ENCODE results near the gene UBC.

UBC gene

DNA sequence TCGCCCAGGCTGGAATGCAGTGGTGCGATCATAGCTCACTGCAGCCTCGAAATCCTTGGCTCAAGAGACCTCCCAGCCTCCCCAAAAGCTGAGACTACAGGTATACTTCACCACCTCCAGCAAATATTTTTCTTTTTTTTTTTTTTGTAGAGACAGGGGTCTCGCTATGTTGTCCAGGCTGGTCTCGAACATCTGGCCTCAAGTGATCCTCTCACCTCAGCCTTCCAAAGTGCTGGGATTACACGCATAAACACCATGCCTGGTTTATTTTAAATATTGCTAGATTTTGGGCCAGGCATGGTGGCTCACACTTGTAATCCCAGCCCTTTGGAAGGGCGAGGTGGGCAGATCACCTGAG lies 26.7 kb upstream of the UBC start:
- TF ChIP-seq GATA3 (IDR thresholded peaks at IDR 0.05; ENCODE audit: low read depth, low read length) = no peak
- no peak for TF ChIP-seq GATA2 (IDR thresholded peaks at IDR 0.05; ENCODE audit: low read depth, low read length)

DNA sequence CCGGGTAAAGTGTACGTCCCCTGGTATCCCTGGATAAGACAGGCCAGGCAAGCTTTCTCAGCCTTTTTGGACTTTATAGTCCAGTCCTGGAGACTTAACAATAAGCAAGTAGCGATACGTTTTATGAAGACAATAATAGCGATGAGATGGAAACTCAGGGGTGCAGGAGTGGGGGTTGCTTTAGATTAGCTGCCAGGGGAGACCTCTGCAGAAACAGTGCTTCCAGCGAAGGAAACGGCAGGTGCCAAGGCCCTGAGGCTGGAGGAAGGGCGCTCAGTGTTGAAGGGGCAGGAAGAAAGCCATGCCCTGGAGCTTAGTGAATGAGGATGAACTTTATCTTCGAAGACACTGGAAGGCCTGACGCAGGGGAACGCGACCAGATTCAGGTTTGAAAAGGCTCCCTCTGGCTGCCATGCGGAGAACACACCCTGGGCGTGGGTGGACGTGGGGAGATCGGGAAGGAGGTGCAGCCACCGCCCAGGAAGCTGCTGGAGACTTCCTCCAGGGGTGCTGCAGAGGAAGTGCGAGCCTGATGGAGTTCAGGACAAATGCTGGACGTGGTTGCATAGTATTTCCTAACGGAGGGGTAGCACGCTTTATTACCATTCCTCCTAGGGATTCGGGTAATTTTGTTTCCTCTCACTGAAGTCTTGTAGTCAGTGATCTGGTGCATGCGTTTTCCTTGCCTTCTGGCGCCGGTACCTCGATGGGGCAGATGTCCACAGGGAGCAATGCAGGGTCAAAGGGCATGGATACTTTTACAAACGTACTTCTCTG lies 26.1 kb upstream of the UBC start:
- TF ChIP-seq GATA2 (IDR thresholded peaks at IDR 0.05; ENCODE audit: low read depth, low read length) (no peak), GATA3 (IDR thresholded peaks at IDR 0.05; ENCODE audit: low read depth, low read length) (no peak)

DNA sequence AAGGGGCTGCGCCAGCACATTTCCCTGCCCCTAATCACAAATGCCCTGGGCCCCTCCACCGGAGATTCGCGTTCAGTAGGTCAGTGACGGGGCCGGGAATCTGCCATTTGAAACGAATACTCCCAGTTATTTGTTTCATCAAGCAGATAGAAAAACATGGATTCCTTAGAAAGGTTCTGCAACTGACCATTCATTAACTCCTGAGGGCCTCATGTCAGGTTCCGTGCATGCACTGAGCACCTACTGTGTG lies 25.6 kb upstream of the UBC start:
- TF ChIP-seq GATA3 (IDR thresholded peaks at IDR 0.05; ENCODE audit: low read depth, low read length) (no peak), GATA2 (IDR thresholded peaks at IDR 0.05; ENCODE audit: low read depth, low read length) (no peak)

DNA sequence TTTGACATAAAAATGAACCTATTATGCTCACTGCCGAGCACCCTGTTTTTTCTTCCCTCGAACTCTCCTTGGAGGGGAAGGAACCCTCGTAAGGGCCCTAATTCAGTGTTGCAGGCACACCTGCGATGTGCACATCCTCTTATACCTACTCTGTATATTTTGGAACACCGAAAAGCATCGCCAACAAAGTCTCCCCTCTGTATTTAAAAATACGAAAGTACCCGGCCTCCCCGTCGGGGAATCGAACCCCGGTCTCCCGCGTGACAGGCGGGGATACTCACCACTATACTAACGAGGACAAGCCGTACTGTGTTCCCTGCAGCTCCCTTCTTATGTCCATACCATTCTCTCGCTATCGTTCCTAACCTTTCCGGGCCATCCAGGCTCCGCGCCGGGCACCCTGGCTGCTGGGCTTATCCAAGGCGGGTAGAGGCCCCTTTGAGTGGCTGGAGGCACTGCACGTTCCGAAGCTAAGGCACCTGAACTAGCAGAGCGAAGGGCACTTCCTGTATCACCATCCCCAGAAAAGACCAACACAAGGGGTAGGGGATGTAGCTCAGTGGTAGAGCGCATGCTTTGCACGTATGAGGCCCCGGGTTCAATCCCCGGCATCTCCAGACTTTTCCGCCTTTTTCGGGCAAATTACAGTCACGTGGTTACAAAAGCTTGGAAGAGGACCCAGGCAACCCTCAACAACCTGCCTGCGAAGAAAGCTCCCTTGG lies 25.1 kb upstream of the UBC start:
- TF ChIP-seq GATA3 (IDR thresholded peaks at IDR 0.05; ENCODE audit: low read depth, low read length) = no peak
- TF ChIP-seq GATA2 (IDR thresholded peaks at IDR 0.05; ENCODE audit: low read depth, low read length) = peak; percentile 4; the same call in 1 of the 2 replicates

DNA sequence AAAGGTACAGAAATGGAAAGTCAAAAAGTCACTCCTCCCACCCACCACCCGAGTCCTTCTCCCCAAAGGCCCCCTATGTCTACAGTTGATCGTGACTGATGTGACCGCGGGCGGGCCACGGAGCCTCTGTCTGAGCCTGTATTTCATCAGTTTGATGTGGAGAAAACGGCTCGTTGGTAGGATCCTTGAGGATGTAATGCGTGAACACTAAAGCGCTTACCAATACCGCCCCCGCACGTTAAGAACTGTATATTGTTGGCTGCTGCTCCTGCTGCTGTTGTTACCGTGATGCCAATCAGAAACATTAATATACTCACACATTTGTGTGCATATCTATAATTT lies 24.6 kb upstream of the UBC start:
- TF ChIP-seq GATA3 (IDR thresholded peaks at IDR 0.05; ENCODE audit: low read depth, low read length) (no peak), GATA2 (IDR thresholded peaks at IDR 0.05; ENCODE audit: low read depth, low read length) (no peak)

DNA sequence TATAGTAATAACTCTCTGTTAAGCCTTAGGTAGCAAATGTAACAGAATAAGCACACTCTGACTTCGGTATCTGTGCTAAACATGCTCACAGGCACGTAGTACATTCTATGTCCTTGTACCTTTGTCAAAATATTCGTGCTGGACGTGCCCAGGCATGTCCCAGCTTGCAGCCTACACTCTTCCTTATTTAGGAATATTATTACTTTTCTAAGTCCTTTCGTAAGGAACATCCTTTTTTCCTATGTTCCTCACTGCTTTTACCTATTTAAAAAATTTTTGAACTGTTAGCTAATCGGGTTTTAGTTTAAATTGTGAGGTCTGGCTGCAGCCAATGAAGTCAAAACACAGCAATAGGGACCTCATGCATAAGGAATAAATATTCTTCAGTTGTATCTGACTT lies 24.1 kb upstream of the UBC start:
- TF ChIP-seq GATA3 (IDR thresholded peaks at IDR 0.05; ENCODE audit: low read depth, low read length) (no peak), GATA2 (IDR thresholded peaks at IDR 0.05; ENCODE audit: low read depth, low read length) (no peak)

DNA sequence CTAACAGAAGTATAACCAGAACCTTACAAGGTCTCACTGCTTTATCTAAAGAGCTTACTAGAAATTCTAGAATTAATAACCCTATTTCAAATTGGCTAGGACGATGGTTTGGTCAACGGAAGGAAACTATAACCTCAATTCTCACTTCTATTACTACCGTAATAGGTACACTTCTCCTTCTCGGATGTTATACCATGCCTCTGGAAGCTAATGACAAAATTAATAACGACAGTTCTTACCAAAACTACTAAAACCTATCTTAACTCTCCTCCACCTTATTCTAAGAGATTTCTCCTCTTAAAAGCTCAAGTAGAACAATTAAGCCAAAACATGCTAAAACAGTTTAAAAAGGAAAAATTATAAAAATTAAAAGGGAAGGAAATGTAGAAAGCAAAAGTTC lies 23.7 kb upstream of the UBC start:
- no peak for TF ChIP-seq GATA3 (IDR thresholded peaks at IDR 0.05; ENCODE audit: low read depth, low read length)

DNA sequence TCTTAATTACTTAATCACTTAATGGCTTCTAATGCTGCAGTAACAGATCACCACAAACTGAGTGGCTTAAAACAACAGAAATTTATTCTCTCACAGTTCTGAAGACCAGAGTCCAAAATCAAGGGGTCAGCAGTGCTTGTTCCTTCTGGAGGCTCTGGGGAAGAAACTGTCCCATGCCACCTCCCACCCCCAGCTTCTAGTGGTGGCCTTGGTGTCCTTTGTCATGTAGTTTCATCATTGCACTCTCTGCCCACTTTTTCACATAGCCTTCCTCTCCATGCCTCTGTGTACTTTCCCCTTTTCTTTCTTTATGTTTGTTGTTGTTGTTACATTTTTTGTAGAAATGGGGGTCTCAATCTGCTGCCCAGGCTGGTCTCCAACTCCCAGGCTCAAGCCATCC lies 16.1 kb upstream of the UBC start:
- TF ChIP-seq GATA2 (IDR thresholded peaks at IDR 0.05; ENCODE audit: low read depth, low read length) = no peak
- TF ChIP-seq GATA3 (IDR thresholded peaks at IDR 0.05; ENCODE audit: low read depth, low read length) = no peak

DNA sequence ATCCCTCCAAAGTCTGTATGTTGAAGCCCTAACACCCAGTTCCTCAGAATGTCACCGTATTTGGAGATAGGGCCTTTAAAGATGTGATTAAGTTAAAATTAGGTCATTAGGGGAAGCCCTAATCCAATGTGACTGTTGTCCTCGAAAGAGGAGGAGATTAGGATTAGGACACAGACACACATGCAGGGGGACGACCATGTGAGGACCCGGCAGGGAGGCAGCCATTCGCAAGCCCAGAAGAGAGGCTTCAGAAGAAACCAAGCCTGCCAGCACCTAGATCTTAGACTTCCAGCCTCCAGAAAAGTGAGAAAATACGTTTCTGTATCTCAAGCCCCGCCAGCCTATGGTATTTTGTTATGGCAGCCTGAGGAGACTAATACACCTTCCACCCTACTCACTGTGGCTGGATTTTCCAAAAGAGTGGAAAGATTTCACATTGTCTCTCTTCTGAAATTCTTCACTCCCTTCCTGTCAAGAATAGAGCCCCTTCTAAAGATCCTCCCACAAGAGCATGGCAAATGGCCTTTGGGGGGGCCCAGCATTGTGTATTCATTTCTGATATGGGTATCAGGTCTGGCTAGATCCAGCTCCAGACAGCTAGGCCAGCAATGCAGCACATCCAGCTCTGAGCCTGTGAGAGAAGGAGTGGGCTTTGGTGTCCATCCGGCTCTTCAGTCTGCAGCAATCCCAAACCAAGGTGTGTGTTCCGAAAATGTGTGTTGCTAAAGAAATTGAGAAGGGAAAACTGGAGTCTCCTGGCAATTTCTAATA lies 15.4 kb upstream of the UBC start:
- no peak for TF ChIP-seq GATA3 (IDR thresholded peaks at IDR 0.05; ENCODE audit: low read depth, low read length)
- no peak for TF ChIP-seq GATA2 (IDR thresholded peaks at IDR 0.05; ENCODE audit: low read depth, low read length)

DNA sequence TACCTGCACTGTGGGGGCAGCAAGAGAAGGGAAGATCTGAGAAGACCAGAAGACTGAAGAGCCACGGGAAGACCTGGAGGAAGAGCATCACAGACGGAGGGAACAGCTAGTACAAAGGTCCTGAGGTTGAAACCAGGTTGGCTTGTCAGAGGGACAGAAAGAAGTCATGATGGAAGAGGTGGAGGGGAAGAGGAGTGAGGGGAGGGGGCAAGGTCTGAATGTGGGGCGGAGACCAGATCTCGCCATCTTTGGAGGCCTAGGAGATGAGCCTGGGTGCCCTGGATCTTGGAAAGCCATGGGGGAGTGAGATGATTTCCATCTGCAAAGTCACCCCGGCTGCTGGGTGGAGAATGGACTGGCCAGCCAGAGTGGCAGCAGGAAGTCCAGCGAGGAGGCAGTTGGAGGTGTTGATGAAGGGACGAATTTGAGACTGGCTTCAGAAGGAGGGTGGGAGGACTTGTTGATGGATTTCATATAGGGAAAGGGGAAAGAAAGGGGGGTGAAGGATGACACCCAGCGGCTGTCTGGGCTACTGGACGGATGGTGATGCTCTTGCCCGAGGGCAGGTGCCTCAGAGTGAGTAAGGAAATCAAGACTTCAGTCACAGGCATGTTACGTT lies 14.6 kb upstream of the UBC start:
- TF ChIP-seq GATA3 (IDR thresholded peaks at IDR 0.05; ENCODE audit: low read depth, low read length) (no peak), GATA2 (IDR thresholded peaks at IDR 0.05; ENCODE audit: low read depth, low read length) (no peak)

DNA sequence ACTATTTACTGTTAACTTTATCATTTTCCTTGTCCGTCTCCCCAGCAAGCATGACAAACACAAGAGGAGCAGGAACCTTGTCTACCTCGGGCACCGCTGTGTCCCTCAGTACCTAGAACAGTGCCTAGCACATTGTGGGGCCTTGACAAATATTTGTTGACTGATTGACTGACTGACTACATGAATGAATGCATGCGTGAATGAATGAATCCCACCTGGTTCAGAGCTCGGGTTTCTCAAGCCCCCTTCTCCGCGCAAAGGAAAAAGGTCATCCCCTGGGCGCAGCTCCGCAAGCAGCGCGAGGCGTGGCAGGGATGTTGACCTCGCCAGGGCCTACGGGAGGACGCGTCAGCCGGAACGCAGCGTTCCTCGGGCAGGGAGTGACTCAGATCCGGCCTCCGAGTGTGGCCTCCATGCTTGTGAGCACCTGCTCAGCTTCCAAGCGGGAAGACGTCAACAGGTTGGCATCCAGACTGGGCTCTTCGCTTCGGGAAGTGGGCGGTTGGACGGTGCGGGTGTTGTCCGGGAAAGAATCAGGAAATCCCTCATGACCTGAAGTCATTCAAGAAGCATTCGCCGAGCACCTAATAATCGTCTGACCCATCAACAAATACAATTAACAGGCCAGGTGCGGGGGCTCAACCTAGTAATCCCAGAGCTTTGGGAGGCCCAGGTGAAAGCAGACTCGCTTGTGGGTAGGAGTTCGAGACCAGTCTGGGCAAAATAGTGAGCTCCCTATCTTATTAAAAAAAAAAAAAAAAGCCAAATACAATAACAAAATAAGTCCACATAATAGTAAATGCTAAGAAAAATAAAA lies 13.9 kb upstream of the UBC start:
- TF ChIP-seq GATA2 (IDR thresholded peaks at IDR 0.05; ENCODE audit: low read depth, low read length) (no peak), GATA3 (IDR thresholded peaks at IDR 0.05; ENCODE audit: low read depth, low read length) (no peak)

DNA sequence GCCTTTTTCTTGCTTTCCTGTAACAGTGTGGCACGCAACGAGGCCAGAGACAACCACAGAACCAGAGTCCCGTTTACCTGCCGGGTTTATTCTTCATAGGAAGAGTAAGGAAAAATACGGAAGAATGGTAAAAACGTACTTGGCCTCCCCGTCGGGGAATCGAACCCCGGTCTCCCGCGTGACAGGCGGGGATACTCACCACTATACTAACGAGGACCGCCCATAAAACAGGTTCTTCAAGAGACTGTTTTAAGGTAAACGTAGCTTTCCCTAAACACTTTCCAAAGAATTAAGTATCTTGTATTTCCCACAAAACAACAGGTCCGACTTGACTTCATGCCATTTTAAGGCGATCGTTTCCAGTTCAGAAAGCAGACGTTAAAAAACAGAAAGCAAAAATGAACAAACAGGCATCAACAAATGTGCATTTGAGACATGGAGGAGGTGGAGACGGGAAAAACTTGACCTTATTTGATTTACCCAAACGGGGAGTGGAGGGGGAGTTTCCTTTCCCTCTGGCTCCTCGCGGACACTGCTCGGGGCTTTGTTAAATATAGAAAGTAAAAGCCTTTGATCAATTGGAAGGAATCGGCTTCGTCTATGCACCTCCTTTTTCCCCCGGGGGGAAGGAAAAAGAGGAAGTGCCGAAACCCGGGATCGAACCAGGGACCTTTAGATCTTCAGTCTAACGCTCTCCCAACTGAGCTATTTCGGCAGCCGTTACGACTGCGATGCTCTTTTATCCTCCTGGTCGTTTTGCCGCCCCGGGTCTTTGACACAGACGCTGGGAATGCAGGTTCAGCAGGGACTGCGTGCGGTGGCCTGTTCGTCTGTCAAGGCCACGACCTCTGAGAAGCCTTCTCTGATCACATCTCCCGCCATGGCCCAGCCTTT lies 13.0 kb upstream of the UBC start:
- TF ChIP-seq GATA2 (IDR thresholded peaks at IDR 0.05; ENCODE audit: low read depth, low read length) (no peak), GATA3 (IDR thresholded peaks at IDR 0.05; ENCODE audit: low read depth, low read length) (no peak)

DNA sequence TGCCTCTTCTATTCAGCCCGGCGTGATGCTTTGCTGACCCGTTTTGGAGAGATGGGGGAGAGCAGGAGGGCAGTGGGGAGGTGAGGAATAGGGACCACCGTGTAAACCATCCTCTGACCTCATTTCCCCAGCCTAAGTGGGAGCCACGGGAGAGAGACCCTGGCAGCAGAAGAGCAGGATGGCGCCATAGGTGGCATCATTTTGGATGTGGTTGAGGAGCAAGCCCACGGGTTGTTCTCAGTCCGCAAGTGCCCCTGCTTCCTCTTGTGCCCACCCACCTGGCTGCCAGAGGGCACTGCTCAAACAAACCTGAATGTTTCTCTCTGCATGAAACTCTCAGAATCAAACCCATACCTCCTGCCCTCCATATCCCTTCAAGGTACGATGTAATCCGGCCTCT lies 10.7 kb upstream of the UBC start:
- TF ChIP-seq GATA3 (IDR thresholded peaks at IDR 0.05; ENCODE audit: low read depth, low read length) = no peak
- no peak for TF ChIP-seq GATA2 (IDR thresholded peaks at IDR 0.05; ENCODE audit: low read depth, low read length)

Measured in SH-SY5Y (cell line).